Neutrophil (primary cell): ENCODE measurements around the gene VTCN1.

Experiments
- H3K27ac ChIP-seq: fragments of 200-600 bp; sonication (generic); 2 replicates; pipeline ENCODE4 v1.5.1; 2016; ENCODE audit warnings: mild to moderate bottlenecking, moderate library complexity
- H3K27me3 ChIP-seq: fragments of 200-600 bp; sonication (generic); 2 replicates; pipeline ENCODE4 v1.6.0; 2016; ENCODE audit warnings: mild to moderate bottlenecking
- H3K36me3 ChIP-seq: fragments of 200-600 bp; sonication (generic); 2 replicates; pipeline ENCODE4 v1.5.1; 2017
- H3K4me1 ChIP-seq, 2 experiments: fragments of 200-600 bp in 1 of 2; sonication (generic) in 1 of 2; 1 replicate in 1 of 2; 2 replicates in 1 of 2; pipeline versions ENCODE4 v1.5.1 to v1.6.1; 2013 to 2016; ENCODE audit warnings: low read depth in 1 of 2, low read length in 1 of 2, mild to moderate bottlenecking in 1 of 2, moderate library complexity in 1 of 2; ENCODE audit not compliant: control insufficient read depth in 1 of 2, insufficient read depth in 1 of 2
- H3K4me3 ChIP-seq, 2 experiments: fragments of 200-600 bp in 1 of 2; sonication (generic) in 1 of 2; 1 replicate in 1 of 2; 2 replicates in 1 of 2; pipeline ENCODE4 v1.5.1; 2013 to 2016; ENCODE audit warnings: low read depth in 1 of 2, low read length in 1 of 2, mild to moderate bottlenecking in 1 of 2, moderate library complexity in 1 of 2
- H3K9me3 ChIP-seq: fragments of 200-600 bp; sonication (generic); 2 replicates; pipeline ENCODE4 v1.5.1; 2016
- CTCF ChIP-seq: fragments of 200-600 bp; sonication (generic); IDR thresholded peaks from 2 replicates; pipeline ENCODE4 v1.5.1; 2016; ENCODE audit warnings: antibody characterized with exemption

The VTCN1 gene

GRCh38 chr1:117210386-117210785 lies 341 bp downstream of the VTCN1 start:
- Histone ChIP-seq H3K4me3 (no peak overlapping the region), H3K27me3 (no peaks in the 10 kb centered on the region), H3K4me1 (no peaks in the 10 kb centered on the region), H3K27ac (no peak overlapping the region), H3K36me3 (no peaks in the 10 kb centered on the region), H3K9me3 (no peaks in the 10 kb centered on the region)
- TF ChIP-seq CTCF: no peak

DNA sequence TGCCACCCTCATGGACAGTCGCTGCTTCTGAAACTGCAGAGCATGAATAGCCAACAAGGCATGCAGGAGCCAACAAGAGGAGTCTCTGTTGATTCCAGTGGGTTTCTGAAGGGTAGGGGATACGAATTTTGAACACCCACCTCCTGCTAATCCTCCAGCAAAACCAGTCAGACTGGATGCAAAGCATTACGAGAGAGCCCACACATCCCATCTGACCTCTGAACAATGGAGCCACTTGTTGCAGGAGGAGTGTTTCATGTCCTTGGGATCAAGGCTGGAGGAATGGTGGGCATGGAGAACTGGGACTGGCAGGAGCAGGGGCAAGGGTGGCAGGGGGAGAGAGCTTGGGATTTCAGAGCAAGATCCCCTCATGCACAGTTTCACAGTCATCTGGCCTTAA lies 1.6 kb downstream of the VTCN1 start:
- H3K4me1 ChIP-seq: no peaks in the 10 kb centered on the region
- H3K27ac ChIP-seq: no peak overlapping the region
- H3K9me3 ChIP-seq: no peaks in the 10 kb centered on the region
- no peak overlapping the region for H3K4me3 ChIP-seq
- H3K27me3 ChIP-seq: no peaks in the 10 kb centered on the region
- TF ChIP-seq CTCF: no peak
- H3K36me3 ChIP-seq: no peaks in the 10 kb centered on the region

- Histone ChIP-seq H3K4me1 (no peaks in the 10 kb centered on the region), H3K9me3 (no peaks in the 10 kb centered on the region), H3K4me3 (no peak overlapping the region), H3K27me3 (no peaks in the 10 kb centered on the region), H3K27ac (no peak overlapping the region), H3K36me3 (no peaks in the 10 kb centered on the region)
- no peak for TF ChIP-seq CTCF
Observed at GRCh38 chr1:117208580-117208979, 2.1 kb downstream of the VTCN1 start.

DNA sequence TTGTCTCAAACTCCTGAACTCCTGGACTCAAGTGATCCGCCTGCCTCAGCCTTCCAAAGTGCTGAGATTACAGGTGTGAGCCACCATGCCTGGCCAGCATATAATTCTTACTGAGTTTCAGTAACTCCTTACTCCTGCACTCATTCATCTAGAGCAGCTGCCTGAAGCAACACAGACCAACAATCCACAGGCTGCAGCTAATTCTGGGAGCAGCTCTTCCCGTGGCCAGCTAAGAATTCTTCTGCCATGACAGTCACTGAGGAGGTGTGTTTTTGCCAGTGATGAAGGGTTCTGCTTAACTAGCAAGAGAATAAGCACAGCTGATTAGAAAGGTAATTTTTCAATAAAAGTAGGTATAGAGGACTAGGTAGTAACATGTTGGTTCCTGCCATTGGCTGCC lies 5.4 kb downstream of the VTCN1 start:
- Histone ChIP-seq H3K27ac (no peak overlapping the region), H3K36me3 (no peaks in the 10 kb centered on the region), H3K4me3 (no peak overlapping the region), H3K9me3 (no peaks in the 10 kb centered on the region), H3K27me3 (no peaks in the 10 kb centered on the region), H3K4me1 (no peaks in the 10 kb centered on the region)
- no peak for TF ChIP-seq CTCF

GRCh38 chr1:117201808-117202207 lies 8.9 kb downstream of the VTCN1 start:
- H3K4me3 ChIP-seq: no peak overlapping the region
- H3K27me3 ChIP-seq: no peaks in the 10 kb centered on the region
- no peak overlapping the region for H3K27ac ChIP-seq
- H3K36me3 ChIP-seq: no peaks in the 10 kb centered on the region
- TF ChIP-seq CTCF: no peak
- H3K4me1 ChIP-seq: no peaks in the 10 kb centered on the region
- H3K9me3 ChIP-seq: no peaks in the 10 kb centered on the region

GRCh38 chr1:117198097-117198496 lies 12.6 kb downstream of the VTCN1 start:
- Histone ChIP-seq H3K27me3 (no peaks in the 10 kb centered on the region), H3K27ac (no peak overlapping the region), H3K4me1 (no peaks in the 10 kb centered on the region), H3K4me3 (no peak overlapping the region), H3K36me3 (no peaks in the 10 kb centered on the region), H3K9me3 (no peaks in the 10 kb centered on the region)
- TF ChIP-seq CTCF: no peak
